HepG2 (cell line): ENCODE measurements around the gene ZBTB7C.

Source experiments
- ARID3A ChIP-seq: IDR thresholded peaks from 2 replicates; pipeline ENCODE4 v1.6.1; 2012; ENCODE audit warnings: low read depth, low read length, improper control_type of control experiment
- EP300 ChIP-seq, 3 experiments: sonication (generic) in 1 of 3; formaldehyde crosslinking in 1 of 3; IDR thresholded peaks; 2 replicates each; pipeline versions ENCODE4 v1.5.1 to v1.6.1; 2011 to 2020; ENCODE audit warnings: low read depth in 2 of 3, low read length in 2 of 3, borderline replicate concordance in 1 of 3, improper control_type of control experiment in 1 of 3, mild to moderate bottlenecking in 1 of 3, missing genetic modification reagents in 1 of 3, moderate library complexity in 1 of 3
- NFATC3 ChIP-seq: sonication (generic); formaldehyde crosslinking; IDR thresholded peaks from 2 replicates; pipeline ENCODE4 v1.5.1; 2020; ENCODE audit warnings: mild to moderate bottlenecking, missing genetic modification reagents

DNA sequence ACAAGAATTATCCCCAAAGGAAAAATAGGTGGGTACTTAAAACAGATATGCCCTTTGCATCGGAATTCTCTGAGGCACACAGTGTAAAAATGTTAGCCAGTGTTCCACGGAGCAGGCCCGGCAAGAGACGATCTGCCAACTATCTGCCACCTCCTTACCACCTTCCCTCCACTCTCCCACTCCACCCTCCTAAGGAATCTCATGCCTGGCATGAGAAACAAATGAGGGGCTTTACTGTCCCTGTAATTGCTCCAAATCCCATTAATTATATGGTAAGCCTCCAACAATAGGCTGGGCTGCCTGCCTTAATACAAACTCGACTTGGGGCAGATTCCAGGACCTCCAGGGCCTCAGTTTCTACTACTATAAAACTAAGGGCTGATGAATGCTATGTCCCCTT is 102.3 kb downstream of the ZBTB7C start:
- no peak for TF ChIP-seq NFATC3
- TF ChIP-seq EP300 (IDR thresholded peaks at IDR 0.05; ENCODE audit: low read depth in 2 of 2, low read length in 2 of 2), result no peak
- no peak for TF ChIP-seq EP300 (CRISPR knock-in tag; IDR thresholded peaks at IDR 0.05; ENCODE audit: borderline replicate concordance)
- TF ChIP-seq ARID3A, result no peak
